Measurements from ENCODE around the gene MCTP2.
A peak's percentile ranks its signal among the peaks of the same experiment; 100 is the strongest.

MCTP2 gene, protein sequence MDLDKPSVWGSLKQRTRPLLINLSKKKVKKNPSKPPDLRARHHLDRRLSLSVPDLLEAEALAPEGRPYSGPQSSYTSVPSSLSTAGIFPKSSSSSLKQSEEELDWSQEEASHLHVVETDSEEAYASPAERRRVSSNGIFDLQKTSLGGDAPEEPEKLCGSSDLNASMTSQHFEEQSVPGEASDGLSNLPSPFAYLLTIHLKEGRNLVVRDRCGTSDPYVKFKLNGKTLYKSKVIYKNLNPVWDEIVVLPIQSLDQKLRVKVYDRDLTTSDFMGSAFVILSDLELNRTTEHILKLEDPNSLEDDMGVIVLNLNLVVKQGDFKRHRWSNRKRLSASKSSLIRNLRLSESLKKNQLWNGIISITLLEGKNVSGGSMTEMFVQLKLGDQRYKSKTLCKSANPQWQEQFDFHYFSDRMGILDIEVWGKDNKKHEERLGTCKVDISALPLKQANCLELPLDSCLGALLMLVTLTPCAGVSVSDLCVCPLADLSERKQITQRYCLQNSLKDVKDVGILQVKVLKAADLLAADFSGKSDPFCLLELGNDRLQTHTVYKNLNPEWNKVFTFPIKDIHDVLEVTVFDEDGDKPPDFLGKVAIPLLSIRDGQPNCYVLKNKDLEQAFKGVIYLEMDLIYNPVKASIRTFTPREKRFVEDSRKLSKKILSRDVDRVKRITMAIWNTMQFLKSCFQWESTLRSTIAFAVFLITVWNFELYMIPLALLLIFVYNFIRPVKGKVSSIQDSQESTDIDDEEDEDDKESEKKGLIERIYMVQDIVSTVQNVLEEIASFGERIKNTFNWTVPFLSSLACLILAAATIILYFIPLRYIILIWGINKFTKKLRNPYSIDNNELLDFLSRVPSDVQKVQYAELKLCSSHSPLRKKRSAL

DNA sequence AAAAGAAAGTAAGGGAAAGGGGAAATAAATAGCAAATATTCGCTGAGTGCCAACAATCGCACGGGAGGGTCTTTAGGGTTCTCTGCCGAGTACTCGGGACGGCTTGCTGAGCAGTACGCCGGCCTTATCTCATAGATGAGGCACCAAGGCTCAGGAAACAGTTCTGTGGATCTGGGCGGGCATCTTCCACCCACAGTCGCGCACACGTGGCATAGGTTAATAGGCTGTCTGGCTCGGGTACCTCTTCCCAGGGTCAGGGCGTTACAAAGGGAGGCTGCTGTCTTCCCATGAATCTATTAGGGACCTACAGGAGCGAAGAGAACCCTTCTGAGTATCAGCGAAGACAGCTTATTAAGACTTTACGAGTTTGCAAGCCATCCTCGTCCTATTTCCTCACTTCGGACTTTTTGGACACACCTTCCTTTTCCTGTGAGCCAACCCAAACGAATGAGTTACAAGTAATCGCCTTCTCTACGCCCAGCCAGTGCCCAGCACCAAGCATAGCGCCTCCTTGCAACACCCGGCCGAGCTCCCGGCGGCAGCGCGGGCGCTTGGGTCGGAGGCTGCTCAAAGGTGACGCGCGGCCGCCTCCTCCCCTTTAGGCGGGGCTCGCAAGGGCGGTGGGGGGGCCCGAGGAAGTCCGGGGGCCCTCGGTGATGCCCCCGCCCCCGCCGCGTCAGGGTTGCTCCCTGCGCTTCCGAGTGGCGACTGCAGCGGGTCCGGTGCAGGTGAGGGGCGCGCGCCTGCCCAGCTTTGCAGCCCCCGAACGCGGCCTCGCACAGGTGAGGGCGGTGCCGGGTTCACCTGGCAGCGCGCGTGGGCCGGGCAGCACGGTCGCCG, at the start of gene MCTP2:
Gene MCTP2, plus strand, starts transcription at position 679 of the 840 bp plus-strand sequence. CDS start 66,705 bp downstream, outside the sequence.
- peak; percentile 74 for DNase-seq

DNA sequence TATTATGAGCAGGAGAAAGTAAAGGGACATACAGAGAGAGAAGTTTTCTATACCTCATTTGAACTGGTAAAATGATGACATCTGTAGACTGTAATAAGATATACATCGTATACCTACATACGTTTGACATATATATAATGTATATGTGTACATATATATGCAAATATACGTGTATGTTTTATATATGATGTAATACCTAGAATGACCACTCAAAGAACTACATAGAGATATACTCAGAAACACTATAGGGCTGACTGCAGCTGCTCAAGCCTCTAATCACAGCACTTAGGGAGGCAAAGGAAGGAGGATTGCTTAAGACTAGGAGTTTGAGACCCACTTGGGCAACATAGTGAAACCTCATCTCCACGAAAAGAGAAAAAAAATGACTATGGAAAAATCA, 48.5 kb upstream of the MCTP2 start:
- DNase-seq: no peak

DNA sequence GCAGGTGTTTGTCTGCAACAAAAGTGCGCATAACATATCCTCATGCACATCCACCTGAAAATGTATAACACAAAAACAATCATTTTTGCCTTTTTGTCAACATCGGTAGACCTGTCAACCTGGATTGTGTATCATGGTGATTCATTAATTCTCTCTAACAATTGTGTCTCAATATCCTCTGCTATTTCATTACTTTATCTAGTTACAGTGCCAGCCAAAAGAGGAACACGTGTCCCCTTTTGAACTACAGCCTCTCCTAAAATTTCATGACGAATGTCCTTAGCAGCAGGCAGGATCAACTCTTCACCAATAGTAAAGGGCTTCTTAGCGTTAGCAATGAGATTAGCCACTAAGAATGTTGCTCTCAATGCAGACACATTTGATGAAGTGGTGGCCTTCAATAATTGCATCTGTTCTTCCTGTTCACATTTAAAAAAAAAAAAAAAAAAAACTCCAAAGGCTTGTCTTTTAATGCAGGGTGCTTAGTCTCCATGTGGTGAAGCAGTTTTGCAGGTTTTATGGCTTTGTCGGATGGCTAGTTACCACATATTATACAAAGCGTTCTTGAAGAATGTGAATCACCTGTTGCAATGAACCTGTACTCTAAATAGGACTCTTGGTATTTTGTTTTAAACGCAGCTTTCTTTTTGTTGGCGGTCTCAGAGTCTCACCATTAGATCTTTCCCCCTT, 45.7 kb upstream of the MCTP2 start:
- DNase-seq: no peak

DNA sequence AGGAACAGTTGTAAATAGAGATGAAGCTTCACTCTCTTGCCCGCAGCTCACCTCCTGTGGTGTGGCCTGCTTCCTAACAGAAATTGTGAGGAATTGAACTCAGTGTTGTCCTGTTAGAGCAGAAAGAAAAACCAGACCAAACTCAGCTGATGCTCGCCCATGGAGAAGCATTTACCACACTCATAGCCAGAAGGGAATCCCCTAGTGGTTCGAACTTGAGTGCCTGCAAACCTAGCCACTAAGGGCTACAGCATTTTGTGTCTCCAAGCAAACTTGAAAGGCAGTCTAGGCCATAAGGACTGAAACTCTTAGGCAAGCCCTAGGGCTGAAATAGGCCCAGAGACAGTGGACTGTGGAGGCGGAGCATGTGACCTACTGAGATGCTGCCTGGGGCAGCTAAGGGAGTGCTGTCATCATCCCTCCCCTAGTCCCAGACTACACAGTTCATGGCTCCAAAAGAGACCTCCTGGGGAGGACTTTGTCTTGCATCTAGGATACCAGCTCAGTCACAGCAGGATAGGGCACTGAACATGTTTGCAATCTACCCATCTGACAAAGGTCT, 44.5 kb upstream of the MCTP2 start:
- DNase-seq: no peak

DNA sequence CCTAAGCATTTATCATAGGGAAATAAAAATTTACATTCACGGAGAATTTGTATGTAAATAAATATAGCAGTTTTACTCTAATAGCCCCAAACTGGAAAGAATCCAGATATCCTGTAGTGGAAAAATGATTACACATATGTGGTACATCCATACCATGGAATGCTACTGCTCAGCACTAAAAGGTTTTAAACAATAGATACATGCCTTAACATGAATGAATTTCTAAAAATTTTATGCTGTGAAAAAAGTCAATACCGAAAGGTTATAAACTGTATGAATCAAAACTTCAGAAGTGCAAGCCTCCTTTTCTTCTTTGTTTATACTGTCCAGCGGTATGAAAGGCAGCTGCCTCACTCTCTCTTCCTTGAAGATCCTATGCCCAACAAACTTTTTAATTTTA, 37.5 kb upstream of the MCTP2 start:
- DNase-seq: no peak

DNA sequence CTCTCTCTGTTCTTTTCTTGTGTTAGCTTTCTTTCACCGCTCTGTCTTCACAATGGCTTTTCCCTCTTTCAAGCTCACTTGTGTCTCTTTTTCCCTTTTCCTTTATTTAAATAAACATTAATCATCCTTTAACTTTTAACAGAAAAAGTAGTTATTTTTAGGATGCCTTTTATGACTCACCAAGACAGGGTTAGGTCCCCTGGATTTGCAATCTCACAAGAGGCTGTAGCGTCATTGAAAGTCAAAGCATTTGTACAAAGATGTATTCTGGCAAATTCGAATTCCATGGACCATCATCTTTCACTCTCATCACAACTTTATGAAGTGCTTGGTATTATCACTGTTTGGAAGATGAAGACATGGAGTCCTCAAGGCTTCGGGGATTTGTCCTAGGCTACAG, 34.8 kb upstream of the MCTP2 start:
- DNase-seq: no peak

DNA sequence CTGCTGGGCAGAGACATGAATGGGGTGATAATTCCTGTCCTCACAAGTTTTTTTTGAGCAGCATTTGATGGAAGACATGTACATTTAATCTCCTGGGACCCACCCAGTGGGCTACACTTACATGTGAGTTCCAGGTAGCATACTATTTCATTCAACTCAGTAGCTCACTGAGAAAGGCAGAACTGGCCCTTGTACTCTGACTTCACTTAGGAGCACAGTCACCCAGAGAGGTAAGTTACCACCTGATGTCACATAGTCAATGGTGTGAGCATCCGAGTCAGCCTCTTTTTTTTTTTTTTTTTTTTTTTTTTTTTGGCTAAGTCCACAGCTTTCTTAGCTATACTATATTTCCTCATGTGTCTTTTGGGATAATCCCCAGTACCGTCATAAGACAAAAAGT, 32.7 kb upstream of the MCTP2 start:
- DNase-seq: no peak

DNA sequence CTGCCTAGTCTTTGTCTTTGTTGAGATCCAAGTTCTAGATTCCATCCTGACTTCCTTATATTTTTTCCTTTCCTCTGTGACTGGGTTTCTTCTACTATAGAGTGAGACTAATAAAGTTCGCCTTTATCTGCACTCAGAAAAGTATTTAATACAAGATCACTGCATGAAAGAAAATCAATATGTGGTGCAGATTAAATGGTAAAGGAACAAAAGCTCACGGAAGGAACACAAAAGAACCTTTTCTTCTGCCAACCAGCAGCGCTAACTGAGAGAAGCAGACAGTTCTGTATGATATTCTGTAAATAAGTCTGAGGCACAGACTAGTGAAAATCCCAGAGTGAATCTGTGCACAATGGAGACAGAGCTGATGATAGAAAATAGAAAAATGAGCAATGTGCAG, 31.6 kb upstream of the MCTP2 start:
- DNase-seq: no peak

DNA sequence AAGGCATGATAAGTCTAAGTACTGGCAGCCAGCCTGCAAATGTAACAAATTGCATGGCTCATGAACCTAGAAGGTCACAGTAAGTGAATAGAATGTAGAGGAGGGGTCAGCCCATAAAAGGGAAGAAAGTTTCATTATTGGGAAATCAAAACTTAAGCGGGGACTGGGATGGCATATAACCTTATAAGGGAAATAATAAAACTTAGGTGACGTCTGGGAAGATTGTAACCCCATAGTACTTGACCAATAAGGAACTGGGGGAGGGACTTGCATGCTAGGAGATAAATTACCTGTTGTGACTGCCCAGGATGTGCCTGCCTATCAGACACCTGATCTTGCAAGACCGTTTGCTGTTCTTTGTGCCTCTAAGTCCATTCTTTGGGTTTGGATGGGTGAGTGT, 28.1 kb upstream of the MCTP2 start:
- DNase-seq: no peak

DNA sequence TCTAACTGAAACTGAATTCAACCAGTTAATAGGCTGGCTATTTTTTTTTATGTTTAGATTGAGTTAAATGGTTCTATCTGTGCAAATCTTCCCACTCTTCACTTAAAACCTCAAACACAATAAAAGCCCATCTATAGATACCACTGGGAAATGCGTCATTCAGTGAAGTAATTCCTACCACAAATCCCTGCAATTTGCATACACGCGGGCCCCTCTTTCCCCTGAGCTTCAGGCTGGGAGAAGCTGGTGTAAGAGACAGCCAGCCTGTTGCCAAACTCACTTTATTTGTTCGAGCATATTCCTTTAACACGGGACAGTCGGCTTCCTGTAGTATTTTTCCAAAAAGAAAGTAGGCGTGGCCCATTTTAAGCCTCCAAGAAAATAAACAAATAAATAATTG, 26.0 kb upstream of the MCTP2 start:
- DNase-seq: no peak

DNA sequence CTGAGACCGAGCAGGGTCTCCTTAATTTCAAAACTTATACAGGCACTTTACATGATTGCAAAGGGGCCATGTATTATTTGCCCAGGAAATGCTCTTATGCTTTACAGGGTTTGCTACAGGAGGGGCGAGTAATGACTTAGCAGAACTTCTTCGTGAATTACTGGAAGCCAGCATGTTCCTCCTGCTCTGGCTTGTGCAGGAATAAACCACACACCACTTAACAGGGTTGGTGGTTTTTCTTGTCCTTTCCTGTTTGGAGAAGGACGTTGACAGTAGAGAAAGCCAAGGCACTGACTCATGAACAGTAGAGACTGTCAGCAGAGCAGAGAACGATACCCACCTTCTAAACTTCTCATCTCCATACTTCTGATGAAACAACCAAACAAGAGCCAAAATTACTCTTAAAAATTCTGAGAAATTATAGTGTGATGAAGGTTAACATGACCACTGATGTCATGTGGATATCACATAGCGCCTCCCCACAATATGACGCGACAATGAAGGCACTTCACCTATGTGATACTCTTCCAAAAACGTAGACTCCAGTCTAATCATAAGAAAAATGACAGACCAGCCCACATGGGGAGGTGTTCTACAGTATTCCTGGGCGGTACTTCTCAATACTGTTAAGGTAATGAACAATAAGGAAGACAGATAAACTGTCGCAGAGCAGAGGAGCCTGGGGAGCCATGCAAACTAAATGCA, 24.7 kb upstream of the MCTP2 start:
- DNase-seq: no peak

DNA sequence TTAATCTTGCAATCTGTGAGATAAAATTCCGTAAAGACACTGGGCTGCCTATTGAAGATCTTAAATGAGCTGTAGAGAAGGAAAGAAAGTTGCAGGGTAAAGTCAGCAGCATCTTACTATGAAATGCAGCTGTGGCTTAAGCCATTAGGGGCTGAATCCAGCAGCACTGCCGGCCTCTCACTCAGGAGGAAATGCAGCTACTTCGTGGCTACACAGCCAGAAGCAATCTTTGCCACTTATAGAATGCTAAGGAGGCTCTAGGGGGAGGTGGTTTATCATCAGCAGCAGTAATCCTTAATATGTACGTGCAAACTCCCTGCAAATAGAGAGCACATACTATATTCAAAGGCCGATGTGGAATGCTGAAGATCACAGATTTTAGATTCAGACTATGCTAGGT, 19.1 kb upstream of the MCTP2 start:
- DNase-seq: no peak

DNA sequence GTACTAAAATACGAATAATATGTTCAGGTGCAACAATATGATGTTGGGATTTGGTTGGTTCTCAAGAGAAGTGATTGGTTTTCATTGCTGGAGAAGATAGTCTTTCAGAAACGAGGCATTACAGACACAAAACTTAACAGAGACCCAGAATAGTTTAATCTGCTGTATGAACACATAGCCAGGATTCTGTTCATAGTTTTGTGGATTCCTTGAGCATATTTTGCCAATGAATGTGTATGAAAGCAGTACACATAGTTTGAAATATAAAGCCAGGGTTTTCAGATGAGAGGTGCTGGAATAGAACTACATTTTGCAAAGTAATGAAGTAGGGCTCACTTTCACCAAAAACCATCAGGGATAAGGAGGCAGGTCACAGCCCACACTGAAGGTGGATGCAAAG, 5.7 kb upstream of the MCTP2 start:
- no peak for DNase-seq

DNA sequence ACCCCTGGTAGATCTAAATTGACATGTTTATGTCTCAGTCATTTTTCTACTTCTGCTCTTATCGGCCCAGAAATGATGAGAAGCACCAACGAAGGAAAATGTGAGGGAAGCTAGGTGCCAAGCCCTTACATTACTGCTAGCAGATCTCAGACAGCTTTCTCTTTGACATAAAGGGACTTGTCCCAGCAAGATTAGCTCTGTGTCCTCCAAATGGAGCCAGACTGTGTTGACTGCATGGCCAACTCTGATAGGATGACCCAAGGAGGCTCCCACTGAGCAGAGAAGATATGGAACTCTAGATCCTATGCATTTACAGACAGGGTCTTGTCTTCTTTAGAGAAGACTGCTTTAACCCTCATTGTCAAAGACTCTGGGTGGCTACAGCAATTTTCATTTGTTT, 2.8 kb upstream of the MCTP2 start:
- DNase-seq: no peak

DNA sequence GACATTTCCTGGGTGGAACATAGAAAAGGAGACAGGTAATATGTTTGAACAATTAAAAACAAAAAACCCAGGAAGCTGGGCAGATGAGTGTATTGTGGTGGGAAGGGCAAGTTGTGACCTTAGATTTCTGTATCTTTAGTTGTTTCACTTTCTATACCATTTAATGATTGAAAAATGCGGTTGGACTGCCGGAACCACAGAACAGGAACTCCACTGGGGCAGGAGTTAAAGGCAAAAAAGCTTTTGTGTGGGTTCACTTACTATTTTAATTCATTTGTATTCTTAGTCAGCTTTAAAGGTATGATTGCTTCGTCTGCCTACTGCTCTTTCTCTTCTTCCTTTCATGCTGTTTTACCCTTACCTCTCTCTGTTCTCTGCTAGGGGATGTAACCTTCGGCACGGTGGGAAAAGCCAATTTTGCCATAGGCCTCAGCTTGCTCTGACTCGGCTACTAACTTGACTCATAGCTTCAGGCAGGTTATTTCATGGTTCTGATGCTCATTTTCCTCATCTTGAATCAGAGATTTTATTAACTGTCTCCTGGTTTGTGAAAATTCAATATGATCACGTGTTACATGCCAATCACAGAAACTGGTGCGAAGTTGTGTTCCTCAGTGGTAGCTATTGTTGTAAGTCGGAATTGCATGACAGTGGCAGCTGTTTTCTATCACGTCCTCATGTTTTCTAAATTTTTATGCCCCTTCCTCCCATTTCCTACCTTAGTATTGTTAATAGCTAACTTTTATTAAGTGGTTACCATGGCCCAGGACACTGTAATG, 1.6 kb upstream of the MCTP2 start:
- DNase-seq: no peak

DNA sequence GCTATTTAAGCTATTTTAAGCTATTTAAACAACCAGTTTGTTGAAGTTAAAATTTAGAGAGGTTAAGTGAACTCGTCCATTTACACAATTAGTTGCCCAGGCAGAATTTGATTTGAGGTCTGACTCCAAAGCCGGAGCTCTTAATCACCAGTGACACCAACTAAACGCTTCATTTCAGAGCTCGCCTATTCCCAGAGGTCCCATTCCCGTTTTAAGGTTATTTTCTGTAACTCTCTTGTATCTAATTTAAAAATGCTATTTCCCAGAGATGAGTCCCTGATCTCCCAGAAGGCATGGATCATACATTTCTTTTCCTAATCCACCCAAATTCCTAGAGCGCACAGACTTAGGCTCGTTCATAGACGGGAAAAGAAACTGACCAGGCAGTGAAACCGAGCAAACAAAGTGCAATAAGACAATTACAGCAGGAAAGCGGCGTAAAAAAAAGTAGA, 904 bp upstream of the MCTP2 start:
- DNase-seq: no peak

DNA sequence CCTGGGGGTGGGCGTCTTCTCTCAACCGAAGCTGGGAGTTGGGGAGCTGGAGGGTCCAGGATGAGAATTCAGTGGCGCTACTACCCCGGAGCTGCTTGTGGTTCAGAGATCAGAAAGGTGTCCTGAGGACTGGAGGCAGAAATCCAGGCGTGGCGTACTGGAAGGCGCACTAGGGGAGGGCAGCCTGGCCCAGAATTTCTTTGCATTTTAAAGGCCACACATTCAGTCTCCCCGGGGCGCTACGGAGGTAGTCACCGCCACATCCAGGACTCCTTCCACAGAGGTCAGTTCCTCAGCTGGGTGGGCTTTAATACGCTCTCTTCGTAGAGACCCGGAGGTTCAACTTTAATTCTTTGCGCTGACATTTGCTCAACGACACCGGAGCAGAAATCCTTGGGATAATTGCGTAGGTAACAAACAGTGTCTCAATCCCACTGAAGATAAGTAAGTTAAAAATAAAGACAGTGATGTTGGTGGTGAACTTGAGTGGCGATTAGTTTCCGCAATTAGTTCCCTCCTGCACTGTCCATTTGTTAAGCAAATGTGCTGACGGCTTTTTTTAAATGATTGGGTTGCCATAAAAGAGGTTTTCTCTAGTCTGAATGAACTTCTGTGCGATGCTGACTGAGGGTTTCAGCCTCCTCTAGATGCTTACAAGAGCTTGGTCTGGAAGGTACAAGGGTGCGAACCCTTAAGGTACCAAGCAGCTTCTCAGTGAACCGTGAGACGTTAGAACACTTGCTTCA, 535 bp downstream of the MCTP2 start:
- DNase-seq: peak; percentile 58

DNA sequence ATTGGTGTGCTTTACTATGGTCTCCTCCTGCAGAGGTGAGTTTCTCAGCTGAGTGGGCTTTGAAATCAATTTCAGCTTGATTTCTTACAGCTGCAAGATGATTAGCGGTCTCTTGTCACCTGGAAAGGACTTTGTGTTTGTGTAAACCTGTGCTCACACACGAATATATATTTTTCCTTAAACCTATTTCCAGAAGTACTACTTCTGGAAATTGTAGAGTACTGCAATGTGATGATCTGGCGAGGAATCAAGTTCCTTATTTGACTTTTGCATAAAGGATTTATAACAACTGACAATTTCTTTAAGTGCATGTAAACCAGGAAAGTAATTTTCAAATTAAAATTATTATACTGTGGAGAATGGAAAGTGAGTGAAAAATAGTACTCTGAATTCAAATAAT, 2.1 kb downstream of the MCTP2 start:
- DNase-seq: no peak

DNA sequence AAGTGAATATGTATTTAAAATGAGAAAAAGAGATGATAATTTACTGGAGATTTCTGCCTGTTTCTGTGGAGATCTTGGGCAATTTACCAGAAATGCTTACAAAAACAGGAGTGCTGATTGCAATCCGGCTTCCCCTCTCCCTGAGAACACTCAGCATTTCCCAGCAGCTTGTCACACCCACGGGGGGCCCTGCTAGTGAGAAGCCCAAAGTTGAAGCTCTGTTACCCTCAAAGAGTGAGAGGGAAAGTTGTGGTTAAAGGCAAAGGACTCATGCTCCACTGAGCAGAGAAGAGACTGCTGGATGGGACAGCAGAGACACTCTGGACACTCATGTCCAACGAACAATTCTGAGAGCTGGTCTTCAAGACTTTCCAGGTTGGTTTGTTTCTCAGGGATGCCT, 2.9 kb downstream of the MCTP2 start:
- no peak for DNase-seq

DNA sequence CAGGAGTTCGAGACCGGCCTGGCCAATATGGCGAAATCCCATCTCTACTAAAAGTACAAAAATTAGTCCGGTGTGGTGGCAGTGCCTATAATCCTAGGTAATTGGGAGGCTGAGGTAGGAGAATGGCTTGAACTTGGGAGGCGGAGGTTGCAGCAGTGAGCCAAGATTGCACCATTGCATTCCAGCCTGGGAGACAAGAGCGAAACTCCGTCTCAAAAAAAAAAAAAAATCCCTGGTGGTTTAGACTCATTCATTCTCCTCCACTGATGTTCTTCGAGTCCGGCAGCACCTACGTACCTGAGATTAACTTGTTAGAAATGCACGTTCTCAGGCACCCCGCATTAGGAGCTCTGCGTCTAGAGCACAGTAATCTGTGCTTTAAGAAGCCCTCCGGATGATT, 3.7 kb downstream of the MCTP2 start:
- no peak for DNase-seq
